K562 (cell line): Measurements from ENCODE around the gene EPSTI1. TPM values are rescaled to one million over a fixed set of nuclear protein-coding genes. Genes with fewer than 3 reads are reported as not detected.

Experiments used
- ARNT ChIP-seq, 2 experiments: fragments of 450-650 bp; IDR thresholded peaks; 2 replicates each; pipeline ENCODE4 v1.6.1; 2016; ENCODE audit warnings: mild to moderate bottlenecking in 1 of 2
- BACH1 ChIP-seq: fragments of 200-800 bp; sonication (Bioruptor generic); IDR thresholded peaks from 2 replicates; pipeline ENCODE4 v1.6.1; 2016; ENCODE audit warnings: missing genetic modification characterization, missing compliant biosample characterization
- CUX1 ChIP-seq: fragments of 200-800 bp; sonication (Bioruptor generic); IDR thresholded peaks from 2 replicates; pipeline ENCODE4 v1.6.1; 2016; ENCODE audit warnings: missing genetic modification characterization, missing compliant biosample characterization
- HNRNPLL ChIP-seq: fragments of 200-400 bp; formaldehyde crosslinking; IDR thresholded peaks from 2 replicates; pipeline ENCODE4 v1.6.1; 2017; ENCODE audit warnings: low read length, low read depth, mild to moderate bottlenecking; ENCODE audit not compliant: poor library complexity, severe bottlenecking
- NR2C1 ChIP-seq, 2 experiments: fragments of 450-650 bp; IDR thresholded peaks; 2 replicates each; pipeline ENCODE4 v1.6.1; 2017; ENCODE audit warnings: mild to moderate bottlenecking in 2 of 2, antibody characterized with exemption in 1 of 2, inconsistent platforms in 1 of 2, missing compliant biosample characterization in 1 of 2, missing genetic modification characterization in 1 of 2
- ZNF316 ChIP-seq: fragments of 450-650 bp; IDR thresholded peaks from 2 replicates; pipeline ENCODE4 v1.6.1; 2016
- ZNF431 ChIP-seq: sonication (generic); formaldehyde crosslinking; IDR thresholded peaks from 2 replicates; pipeline ENCODE4 v1.8.0; 2022; ENCODE audit warnings: mild to moderate bottlenecking, missing genetic modification reagents
- polyA plus RNA-seq, 8 experiments: library from polyadenylated mRNA; depleted of rRNA in 4 of 8; stranded (reverse) in 5 of 8; unstranded in 3 of 8; fragments of >200 nt; fragmentation: Nextera tagmentation in 2 of 8; fragmentation: Illumina TruSeq in 1 of 8; extraction: Ambion mirVana in 2 of 8; extraction: Trizol in 1 of 8; gene quantifications; 2 replicates each; pipeline versions ENCODE4 v1.2.1 to v1.2.3, GENCODE V29; 2011 to 2014; ENCODE audit warnings: inconsistent platforms in 1 of 8, missing spikeins in 1 of 8
- total RNA-seq, 7 experiments: library from RNA; depleted of rRNA in 6 of 7; stranded (reverse); fragments of >200 nt in 6 of 7; fragmentation: Illumina TruSeq in 2 of 7; extraction: Trizol in 2 of 7; gene quantifications; 2 replicates each; pipeline versions ENCODE4 v1.2.1 to v1.2.3, GENCODE V29; 2011 to 2021; ENCODE audit warnings: low replicate concordance in 1 of 7

Gene EPSTI1
- total and polyA plus RNA-seq, 9 of the 15 experiments (the other 6 are each of a cell fraction or from before 2014, with no cell fraction given), result 0.18 to 1.0 TPM; not detected in 7

GRCh38 chr13:42994878-42995277, 2.8 kb upstream of the EPSTI1 start (continued):
- no peak for TF ChIP-seq CUX1 (CRISPR knock-in tag)
- no peak for TF ChIP-seq ZNF316
- no peak for TF ChIP-seq NR2C1 (IDR thresholded peaks at IDR 0.05)
- no peak for TF ChIP-seq NR2C1 (tag; IDR thresholded peaks at IDR 0.05)
- TF ChIP-seq BACH1 (tag), result no peak
- no peak for TF ChIP-seq ARNT (IDR thresholded peaks at IDR 0.05)
- TF ChIP-seq ZNF431, result no peak
- TF ChIP-seq HNRNPLL, result no peak
